ENCODE data around the gene GYS1.

- no peak for TF ChIP-seq POLR2AphosphoS5 (IDR thresholded peaks at IDR 0.05; ENCODE audit: low read depth, low read length)
- TF ChIP-seq CTCF (IDR thresholded peaks at IDR 0.05), result no peak
Measured at GRCh38 chr19:48955308-48955958, 37.7 kb downstream of the GYS1 start.

Measured in Panc1 (cell line).